ENCODE results near the gene IAH1. TPM values are rescaled to one million over a fixed set of nuclear protein-coding genes. Genes with fewer than 3 reads are reported as not detected.

IAH1 gene
- total RNA-seq: 83.4 and 92.1 TPM in 2 replicates

- TF ChIP-seq CTCF (conservative IDR thresholded peaks at IDR 0.05; ENCODE audit: low read depth, low read length): no peak
- peak within 1 kb of the TSS; percentile 71 for H3K4me3 ChIP-seq (ENCODE audit: low read depth, low read length)
- DNase-seq (ENCODE audit: low read depth): no peak
Observed at GRCh38 chr2:9474361-9475057, at the start of gene IAH1. Gene IAH1 (plus strand): TSS chr2:9474551. CDS start chr2:9474567, 16 bp downstream.

GRCh38 chr2:9428965-9429577, 45.3 kb upstream of the IAH1 start:
- no peak for DNase-seq (ENCODE audit: low read depth)
- no peak for TF ChIP-seq CTCF (conservative IDR thresholded peaks at IDR 0.05; ENCODE audit: low read depth, low read length)
- H3K4me3 ChIP-seq (ENCODE audit: low read depth, low read length): no peak overlapping the region

- TF ChIP-seq CTCF (conservative IDR thresholded peaks at IDR 0.05; ENCODE audit: low read depth, low read length): no peak
- no peak for DNase-seq (ENCODE audit: low read depth)
- H3K4me3 ChIP-seq (ENCODE audit: low read depth, low read length): no peak overlapping the region
Observed at GRCh38 chr2:9430316-9431293, 43.7 kb upstream of the IAH1 start.

GRCh38 chr2:9434489-9434888, 39.9 kb upstream of the IAH1 start:
- TF ChIP-seq CTCF (conservative IDR thresholded peaks at IDR 0.05; ENCODE audit: low read depth, low read length): no peak
- no peak overlapping the region for H3K4me3 ChIP-seq (ENCODE audit: low read depth, low read length)
- no peak for DNase-seq (ENCODE audit: low read depth)

- H3K4me3 ChIP-seq (ENCODE audit: low read depth, low read length): no peak overlapping the region
- no peak for TF ChIP-seq CTCF (conservative IDR thresholded peaks at IDR 0.05; ENCODE audit: low read depth, low read length)
Observed at GRCh38 chr2:9439536-9439935, 34.8 kb upstream of the IAH1 start.

GRCh38 chr2:9440058-9440727, 34.2 kb upstream of the IAH1 start:
- H3K4me3 ChIP-seq (ENCODE audit: low read depth, low read length): no peak overlapping the region
- TF ChIP-seq CTCF (conservative IDR thresholded peaks at IDR 0.05; ENCODE audit: low read depth, low read length): no peak
- DNase-seq (ENCODE audit: low read depth): no peak

More at GRCh38 chr2:9439536-9439935, 34.8 kb upstream of the IAH1 start:
- DNase-seq (ENCODE audit: low read depth): no peak
